Liver (tissue), 3 donors: ENCODE results near the gene UBE4A.

Experiments used
- CTCF ChIP-seq: fragments of 150-350 bp; IDR thresholded peaks from 2 replicates; pipeline ENCODE4 v1.5.1; 2017; ENCODE audit warnings: improper control_type of control experiment, low read depth, low read length; ENCODE audit not compliant: missing input control
- FOXA2 ChIP-seq: IDR thresholded peaks from 2 replicates; pipeline ENCODE4 v1.6.1; 2016; ENCODE audit warnings: antibody characterized with exemption
- JUND ChIP-seq, 2 donors: IDR thresholded peaks; 2 replicates each; pipeline ENCODE4 v1.6.1; 2016; ENCODE audit warnings: antibody characterized with exemption in 2 of 2
- YY1 ChIP-seq: IDR thresholded peaks from 2 replicates; pipeline ENCODE4 v1.6.1; 2016; ENCODE audit warnings: antibody characterized with exemption, mild to moderate bottlenecking
- donor health status: healthy.
- donor health status: healthy.

GRCh38 chr11:118328745-118329144, 30.7 kb upstream of the UBE4A start:
- TF ChIP-seq CTCF (no peak), JUND (IDR thresholded peaks at IDR 0.05) (no peak), FOXA2 (no peak), YY1 (no peak)
